GM21723 (cell line): Measurements from ENCODE around the gene HLX.

ENCODE experiments used
- ATAC-seq: cut with Tn5 transposase; IDR thresholded peaks from one replicate; pipeline ENCODE4 v1.9.1; 2021; ENCODE audit warnings: mild to moderate bottlenecking, moderate library complexity; ENCODE audit not compliant: unreplicated experiment

Gene HLX

DNA sequence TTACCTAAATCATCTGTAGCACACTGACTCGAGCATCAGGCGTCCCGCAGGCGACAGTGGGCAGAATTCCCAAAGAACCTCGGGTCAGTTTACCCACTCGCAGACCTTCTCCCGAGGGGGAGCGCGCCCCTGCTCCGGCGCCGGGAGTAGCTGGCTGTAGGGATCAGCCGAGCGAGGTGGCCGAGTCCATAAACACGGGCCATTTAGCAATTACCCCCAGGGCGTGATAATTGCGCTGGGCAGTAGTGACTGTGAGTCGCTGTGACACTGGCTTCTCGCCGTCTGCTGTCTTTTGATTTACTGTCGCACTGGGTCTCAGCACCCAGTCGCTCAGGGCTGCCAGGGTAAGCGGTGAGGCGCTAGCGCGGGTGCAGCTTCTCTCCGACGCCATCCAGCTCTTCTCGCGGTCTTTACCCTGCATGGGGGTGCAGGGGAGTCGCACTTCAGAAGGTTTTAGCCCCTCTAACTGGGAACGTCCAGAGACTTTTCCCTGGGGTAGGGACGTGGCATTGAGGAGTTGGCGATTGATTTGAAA, 16.2 kb downstream of the HLX start:
- ATAC-seq: no peak

DNA sequence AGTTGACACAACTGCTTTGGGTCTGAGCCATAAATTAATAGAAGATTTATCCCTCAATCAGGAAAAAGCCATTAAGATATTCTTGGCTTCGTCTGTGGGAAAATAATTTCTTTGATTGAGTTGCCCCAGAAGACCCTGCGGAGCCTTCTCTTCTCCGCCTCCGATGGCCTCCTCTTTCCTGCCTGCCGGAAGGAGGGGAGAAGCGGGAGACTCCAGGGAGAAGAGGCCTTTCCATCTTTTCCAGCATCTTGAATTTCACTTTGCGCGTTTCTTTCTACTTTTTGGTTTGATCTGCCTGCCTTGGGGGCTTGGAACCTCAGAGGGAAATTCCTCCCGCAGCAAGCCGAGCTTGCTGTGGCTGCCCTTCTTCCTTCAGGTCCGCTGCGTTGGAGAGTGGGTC, 16.8 kb downstream of the HLX start:
- no peak for ATAC-seq

DNA sequence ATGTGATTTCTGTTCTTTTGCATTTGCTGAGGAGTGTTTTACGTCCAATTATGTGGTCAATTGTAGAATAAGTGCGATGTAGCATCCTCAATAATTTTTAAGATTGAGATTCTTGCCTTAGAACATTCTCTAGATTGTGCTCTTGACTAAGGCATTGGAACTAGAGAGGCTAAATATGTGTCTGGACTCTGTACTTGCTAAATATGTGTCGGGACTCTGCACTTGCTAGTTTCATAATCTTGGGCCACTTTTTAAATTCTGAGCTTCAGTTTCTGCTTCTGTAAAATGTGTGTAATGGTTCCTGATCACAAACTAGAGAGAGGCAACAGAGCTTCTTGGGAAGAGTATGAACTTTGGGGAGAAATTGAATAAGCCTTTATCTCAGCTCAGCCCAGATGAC, 21.6 kb downstream of the HLX start:
- ATAC-seq: no peak

DNA sequence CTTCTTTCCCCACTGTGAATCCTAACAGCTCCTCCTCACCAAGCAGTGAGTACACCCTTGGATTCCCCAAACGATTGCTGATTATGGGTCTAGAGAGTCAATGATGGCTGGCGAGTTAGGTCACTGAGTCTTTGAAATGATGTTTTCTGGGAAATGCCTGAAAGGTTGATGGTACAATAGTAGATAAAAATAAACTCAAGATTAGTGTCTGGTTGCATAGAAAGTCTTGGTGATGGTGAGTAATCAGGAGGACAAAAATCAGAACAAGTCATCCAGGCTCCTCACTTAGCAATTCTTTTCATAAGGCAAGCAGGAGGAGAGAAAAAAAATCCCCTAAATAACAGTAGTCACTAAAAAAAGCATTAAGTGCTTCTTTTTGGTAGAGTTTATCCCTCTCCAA, 22.6 kb downstream of the HLX start:
- ATAC-seq: no peak

DNA sequence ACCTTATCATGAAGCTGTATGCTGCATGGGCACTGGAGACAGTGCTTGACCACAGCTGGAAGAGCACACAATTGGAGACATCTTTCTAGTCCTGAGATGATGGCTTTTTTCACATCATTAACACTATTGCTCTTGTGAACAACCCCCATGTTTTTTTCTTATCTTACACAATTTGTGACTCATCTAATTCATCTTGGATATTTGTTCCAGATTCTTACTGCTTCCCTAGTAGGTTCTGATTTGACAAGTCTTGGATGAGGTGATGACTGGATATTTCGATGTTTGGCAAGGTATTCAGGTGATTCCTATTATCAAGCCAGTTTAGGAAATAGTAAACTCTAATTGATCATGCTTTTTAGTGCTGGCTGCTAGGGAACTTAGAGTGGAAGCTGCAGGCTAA, 23.7 kb downstream of the HLX start:
- ATAC-seq: no peak

DNA sequence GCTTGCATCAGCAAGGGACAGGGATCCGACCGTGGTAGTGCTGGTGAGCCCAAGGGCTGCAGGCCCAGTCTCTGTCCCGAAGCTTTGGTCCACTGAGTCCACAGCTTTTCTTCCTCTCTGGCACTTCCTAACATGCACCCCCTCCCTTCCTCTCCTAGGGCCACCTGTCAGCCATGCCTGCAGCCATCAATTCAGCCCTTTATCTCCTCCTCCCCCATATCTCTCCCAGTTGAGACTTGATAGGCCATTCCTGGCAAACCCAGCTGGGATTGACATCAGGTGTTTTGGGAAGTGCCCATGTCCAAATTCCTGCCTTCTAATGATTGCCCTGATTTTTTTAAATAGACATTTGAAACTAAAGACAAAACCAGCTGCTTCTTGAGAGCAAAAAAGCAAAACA, 25.6 kb downstream of the HLX start:
- ATAC-seq: no peak

DNA sequence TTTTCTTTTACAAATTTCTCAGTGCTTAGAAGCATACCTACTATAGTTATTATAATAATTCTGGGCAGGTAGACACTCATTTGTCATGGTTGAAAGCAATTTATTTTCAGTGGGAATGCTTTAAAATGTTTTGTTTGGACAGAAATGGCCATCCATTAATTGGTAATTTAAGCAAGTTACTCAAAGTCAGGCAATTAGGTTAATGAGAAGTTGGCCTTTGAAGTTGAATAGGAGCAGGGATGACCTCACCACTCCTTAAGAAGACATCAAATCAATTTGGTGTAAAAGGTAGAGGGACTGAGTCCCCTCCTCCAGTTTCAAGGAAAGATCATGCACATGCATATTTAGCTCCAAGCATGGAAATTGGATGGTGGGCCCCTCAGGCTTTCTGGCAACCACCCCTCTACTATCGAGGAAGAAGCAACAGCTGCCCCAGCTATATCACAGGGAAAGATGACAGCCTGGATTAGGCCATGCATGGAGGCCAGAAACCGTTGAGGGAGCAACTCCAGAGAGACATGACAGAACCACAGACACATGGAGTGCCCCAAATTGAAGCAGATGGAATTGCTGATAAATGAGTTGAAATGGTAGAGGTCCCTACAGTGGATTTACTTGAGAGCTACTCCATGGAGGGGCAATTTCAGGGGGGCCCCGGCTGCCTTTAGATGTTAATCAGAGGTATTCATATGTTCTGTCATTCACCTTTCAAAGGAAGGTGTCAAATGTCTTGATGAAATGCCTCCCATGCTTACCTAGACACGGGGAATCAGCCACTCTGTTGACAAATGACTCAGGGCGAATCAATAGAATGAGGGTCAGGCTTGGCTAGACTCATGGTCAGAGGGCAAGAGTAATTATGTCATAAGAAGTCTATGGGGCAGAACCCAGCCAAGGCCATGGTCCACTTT, 26.7 kb downstream of the HLX start:
- ATAC-seq: no peak

DNA sequence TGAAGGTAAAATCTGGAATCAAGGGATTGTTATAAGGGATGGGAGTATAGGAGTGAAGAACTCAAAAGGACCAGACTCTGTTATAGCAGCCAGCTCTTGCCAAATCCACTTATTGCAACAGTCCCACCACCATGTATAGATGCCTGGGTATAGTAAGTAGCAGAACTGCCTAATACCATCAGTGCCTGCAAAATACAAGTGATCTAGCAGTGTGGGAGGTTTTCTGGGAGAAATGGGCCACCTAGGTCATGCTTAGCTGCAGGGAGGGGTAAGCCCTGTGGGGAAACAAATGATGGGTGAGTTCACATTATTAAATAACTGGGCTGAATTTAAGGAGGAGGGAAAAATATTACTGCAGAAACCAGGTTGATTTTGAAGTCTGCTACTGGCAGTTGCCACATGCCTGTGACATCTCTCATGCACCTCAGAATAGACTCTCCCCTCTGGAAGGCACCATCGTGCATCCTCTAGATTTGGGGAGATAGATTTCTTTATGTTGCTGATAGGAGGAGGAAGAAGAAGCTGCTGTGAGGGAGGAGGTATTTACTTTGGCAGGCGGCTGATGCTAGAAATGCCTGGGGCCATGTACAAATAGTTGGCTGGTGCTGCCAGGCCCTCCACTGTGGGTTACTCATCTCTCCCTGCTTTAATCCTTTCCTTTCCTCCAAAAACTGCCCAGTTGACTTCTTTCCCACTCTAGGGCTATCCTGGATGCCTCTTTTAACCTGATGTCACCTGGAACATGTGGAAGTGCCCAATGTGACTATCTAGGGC, 27.5 kb downstream of the HLX start:
- ATAC-seq: no peak

DNA sequence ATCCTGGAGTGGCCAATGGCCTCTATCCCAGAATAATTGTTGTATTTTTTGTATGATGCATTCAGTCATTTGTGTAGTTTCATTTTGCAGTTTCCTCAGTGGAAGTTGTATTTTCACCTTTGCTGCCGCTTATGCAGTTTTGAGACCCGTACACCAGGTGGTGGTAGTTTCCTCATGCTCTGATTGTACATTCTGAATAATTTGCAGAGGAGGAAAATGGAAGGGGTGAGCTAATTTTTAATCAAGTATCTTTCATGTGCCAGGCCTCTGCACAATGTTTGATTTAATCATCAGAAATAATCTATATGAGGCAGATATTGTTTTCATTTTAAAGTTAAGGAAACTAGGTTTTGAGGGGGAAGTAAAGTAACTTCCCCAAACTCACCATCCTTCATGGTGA, 29.5 kb downstream of the HLX start:
- ATAC-seq: no peak

DNA sequence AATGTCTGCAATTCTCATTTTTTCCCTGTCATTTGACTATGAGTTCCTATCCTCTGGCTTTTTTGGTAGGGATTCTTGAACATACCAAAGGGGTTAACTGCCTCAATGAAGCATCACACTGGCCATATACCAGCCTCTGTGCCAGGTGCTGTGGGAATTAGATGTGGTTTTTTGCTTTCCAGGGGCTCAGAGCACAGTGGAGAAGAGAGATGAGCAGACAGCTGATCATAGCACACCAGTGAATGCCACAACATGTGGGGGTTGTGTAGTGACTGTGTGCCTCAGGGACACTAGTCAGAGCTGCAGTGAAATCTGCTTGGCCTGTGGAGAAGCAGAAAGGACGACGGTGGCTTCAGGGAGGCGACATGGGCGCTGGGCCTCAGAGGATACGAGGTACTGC, 30.8 kb downstream of the HLX start:
- ATAC-seq: no peak

DNA sequence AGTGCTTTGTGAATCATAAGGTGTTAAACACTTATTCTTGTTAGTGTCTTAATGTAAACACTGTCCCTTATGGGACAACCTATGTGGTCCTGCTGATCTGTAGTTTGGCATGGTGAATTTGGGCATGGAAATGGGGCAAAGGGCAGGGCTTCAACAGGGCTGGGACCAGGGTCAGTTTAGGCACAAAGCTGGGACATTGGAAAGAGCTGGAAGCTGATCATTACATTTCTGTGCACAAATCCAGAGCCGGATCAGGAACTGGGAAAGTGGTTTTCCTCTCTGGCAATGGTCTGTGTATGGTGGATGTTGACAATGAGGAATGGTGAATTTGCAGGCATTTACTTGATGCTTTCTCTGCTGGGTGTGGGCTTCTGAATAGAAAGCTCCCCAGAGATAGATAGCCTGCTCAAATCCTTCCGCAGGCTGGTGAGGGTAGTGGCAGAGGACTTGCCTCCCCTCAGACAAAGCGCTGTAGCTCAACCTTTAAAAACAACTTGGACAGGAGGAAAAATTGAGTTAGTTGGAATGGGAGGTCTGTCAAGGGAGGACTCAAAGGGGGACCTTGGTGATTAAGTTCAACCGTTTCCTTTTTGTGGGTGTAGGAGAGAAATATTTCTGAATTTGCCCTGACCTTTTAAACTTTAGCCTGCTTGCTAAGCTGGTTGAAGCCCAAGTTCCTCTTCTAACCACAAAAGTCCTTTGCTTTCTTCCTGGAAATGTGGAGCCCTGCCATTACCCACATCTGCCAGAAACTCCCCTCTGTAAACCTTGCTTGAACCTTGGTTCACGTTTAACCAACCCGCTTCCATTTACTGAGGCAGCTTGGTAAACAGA, 35.3 kb downstream of the HLX start:
- ATAC-seq: no peak

DNA sequence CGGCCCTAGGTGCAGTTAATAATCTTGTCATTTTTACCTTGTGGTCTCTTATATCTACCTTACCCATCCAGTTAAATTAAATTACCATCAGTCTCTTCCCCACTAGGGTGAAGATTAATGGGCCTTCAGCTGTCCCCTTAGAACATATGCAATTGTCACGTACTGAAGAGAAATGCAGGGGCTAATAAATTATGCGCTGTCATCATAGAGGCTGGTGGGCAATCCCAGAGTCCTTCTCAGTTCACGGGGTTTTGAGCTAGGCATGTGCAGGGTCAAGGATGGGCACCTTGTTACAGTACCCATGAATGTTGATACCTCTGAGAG, 35.8 kb downstream of the HLX start:
- ATAC-seq: no peak

DNA sequence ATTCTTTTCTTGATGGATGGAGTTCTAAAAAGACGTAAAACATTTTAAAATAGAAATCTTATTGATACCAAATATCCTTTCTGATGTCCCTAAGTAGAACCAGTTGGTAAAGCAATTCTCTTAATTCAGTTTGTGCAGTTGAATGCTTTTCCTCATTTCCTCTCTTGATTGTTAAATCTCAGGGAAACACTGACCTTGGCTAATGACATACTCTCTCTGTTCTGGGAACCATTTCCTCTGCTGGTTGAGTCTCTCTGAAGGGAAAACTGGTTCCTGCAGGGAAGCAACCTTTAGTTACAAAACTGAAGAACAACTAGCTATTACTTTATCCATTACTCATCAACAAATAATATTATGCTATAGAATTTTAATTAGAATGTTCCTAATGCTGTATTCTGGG, 36.7 kb downstream of the HLX start:
- no peak for ATAC-seq

DNA sequence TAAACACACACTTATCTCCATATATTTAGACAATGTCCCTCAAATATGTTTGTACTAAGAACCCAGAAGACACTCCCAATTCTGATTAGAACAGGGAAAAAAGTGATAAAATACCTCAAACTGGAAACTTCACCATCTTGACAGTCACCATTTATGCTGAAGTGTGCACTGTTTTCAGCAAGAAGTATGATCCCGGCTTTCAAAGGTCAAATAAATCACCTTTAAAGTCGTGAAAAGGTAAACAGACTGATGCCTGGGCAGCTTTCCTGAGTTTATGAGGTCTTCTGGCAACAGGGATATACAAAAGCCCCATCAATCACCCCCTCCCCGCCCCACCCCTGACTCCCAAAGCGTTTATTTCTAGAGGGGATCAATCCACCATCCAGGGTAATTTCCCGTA, 37.9 kb downstream of the HLX start:
- ATAC-seq: no peak

DNA sequence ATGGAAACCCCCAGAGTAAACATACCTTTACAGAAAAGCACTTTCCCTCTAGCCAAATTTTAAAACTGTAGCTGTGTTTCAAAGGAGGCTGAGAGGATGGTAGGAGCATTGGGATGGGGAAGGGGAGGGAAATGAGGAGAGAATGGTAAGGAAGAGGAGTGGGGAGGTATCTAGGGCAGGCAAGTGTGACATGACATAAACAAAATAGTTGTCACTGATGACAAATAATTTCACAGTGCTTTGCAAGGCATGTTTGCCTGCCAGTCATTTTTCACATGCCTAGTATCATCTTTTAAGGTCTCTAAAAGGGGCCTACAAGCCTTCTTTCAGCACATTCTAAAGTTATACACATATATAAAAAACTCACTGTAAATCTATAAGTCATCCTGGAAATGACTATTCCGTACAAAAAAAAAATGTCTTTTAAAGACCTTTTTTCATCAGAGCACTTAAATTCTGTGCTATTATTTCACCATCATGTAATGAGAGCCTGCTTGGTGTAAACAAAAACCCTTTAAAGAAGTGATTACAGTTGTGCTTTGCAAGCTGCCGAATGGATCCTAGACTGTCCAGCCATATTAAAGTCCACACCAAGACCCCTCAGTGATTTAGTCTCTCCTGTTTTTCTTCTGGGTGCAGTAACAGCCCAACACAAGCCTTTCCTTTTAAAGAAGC, 38.4 kb downstream of the HLX start:
- ATAC-seq: no peak

DNA sequence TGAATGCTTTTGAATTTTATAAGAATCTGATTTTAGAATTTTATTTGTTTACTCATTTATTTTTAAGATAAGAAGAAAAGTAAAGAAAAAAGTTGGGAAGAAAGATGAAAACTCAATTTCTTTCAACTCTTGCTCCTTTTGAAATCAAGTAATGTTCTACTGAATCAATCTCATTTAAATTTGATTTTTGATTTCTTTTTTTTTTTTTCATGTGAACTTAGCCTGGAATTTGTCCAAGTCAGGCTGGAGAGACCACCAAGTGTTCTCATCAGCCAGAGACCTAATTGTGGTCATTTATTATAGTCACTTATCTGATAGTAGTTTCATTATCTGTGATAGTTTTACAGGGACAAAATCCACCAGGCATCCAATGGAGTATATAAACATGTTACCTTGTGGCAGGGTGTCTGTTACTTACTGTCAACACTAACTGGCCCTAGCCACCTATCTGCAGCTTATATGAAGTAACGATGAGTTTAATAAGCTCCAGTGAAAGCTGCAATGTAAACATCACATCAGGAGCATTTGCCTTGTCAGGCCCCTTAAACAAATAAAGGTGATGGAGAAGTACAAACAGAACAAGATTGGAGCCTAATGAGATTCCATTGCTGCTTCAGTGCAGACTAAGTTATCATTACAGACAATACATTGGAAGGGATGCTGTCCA, 39.2 kb downstream of the HLX start:
- no peak for ATAC-seq

DNA sequence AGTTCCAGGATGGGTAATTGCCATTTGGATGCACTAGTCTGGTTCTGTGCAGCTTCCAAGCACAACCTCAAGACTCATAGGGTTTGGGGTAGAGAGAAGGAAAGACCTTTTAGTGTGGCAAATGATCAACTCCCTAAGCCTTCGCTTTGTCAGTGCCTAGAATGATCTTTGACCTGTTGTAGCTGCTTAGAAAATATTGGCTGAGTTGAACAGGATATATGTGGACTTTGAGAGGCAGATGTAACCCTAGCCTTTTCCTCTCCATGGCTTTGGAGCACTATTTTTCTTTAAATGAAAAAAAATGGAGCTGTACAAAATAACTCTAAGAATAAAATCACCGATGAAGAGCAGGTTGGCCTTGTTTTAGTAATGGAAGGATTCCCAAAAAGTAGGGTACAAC, 41.7 kb downstream of the HLX start:
- ATAC-seq: no peak

DNA sequence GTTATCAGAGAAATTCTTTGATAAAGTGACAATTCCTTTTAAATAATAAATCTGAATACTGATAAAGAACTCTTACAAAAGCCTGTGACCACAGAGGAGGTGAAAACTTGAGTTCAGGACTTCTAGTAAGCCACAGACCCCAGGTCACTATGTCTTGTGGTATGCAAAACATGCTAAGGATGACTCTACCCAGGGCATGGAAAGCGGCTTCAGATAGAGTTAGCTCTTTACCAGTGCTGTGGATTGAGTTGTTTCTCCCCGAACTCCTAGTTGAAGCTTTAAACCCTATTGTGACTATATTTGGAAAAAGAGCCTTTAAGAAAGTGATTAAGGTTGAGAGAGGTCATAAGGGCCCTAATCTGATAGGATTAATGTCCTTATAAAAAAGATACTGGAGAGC, 42.3 kb downstream of the HLX start:
- no peak for ATAC-seq

DNA sequence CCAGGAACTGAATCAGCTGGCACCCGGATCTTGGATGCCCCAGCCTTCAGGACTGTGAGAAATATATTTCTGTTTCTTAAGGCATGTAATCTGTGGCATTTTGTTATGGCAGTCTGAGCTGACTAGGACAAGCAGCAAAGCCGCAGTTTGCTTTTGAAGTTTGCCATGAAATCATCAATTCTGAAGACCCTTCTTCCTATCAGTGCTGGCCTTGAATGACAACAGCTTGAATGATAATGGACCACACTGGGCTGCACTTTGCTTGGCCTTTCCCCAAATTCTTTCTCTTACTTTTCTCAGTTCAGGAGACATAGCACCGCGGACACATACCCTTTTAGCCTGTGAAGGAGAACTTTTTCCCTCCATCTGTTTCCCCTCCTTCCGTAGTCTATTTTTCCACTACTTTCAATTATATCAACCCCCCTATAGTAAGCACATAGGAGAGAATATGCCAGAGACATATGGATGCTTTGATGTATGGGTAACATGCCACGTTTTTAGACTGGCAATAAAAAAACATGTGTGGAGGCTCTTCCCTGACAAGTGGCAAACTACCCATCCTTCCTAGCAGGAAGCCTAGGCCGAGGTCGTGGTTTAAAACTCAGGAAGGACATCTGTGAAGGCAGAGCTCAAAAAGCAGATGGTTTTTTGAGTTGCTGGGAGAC, 42.9 kb downstream of the HLX start:
- ATAC-seq: no peak

DNA sequence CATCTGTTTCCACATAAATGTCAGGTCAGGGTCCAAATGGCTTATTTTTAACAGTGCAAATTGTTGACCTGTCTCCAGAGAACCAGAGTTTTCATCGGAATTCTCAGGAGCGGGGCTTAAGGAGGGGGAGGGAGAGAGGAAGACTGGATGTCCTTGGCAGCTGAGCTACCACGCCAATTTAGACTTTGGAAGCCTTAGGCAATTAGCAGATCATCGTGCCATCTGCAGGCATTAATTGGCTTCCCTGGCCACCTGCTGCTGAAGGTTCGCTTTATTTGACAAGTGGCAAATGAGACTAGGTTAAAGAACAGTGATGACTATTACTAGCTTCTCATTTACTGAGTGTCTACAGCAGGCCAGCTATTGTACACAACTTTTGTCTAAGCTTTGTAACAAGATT, 43.7 kb downstream of the HLX start:
- no peak for ATAC-seq
